GM18526 (cell line): ENCODE results near the gene PFKFB2.

Source experiments
- POLR2A ChIP-seq: IDR thresholded peaks from 3 replicates; pipeline ENCODE4 v1.6.1; 2011; ENCODE audit not compliant: insufficient read length; ENCODE audit errors: extremely low read depth

PFKFB2 gene

GRCh38 chr1:207081806-207082205 is 28.7 kb downstream of the PFKFB2 start:
- no peak for TF ChIP-seq POLR2A

- TF ChIP-seq POLR2A, result no peak
Measured at GRCh38 chr1:207084232-207084631, 31.2 kb downstream of the PFKFB2 start.

GRCh38 chr1:207084701-207085180 is 31.7 kb downstream of the PFKFB2 start:
- TF ChIP-seq POLR2A, result no peak

- no peak for TF ChIP-seq POLR2A
Measured at GRCh38 chr1:207085887-207086286, 32.8 kb downstream of the PFKFB2 start.

GRCh38 chr1:207088161-207088560 is 35.1 kb downstream of the PFKFB2 start:
- TF ChIP-seq POLR2A, result no peak

GRCh38 chr1:207088701-207089626 is 35.9 kb downstream of the PFKFB2 start, which contains the start of gene C4BPB:
C4BPB (plus strand) TSS chr1:207088860; CDS start chr1:207089532, 672 bp downstream.
- no peak for TF ChIP-seq POLR2A

- TF ChIP-seq POLR2A, result no peak
Measured at GRCh38 chr1:207089627-207090355, 36.7 kb downstream of the PFKFB2 start.

- no peak for TF ChIP-seq POLR2A
Measured at GRCh38 chr1:207091200-207091908, 38.3 kb downstream of the PFKFB2 start.

- TF ChIP-seq POLR2A, result no peak
Measured at GRCh38 chr1:207093944-207094343, 40.9 kb downstream of the PFKFB2 start.

GRCh38 chr1:207097871-207098324 is 44.8 kb downstream of the PFKFB2 start:
- no peak for TF ChIP-seq POLR2A

GRCh38 chr1:207101720-207102119 is 48.6 kb downstream of the PFKFB2 start:
- TF ChIP-seq POLR2A, result no peak

- no peak for TF ChIP-seq POLR2A
Measured at GRCh38 chr1:207102146-207102545, 49.1 kb downstream of the PFKFB2 start.

GRCh38 chr1:207102659-207103058 is 49.6 kb downstream of the PFKFB2 start:
- no peak for TF ChIP-seq POLR2A

- no peak for TF ChIP-seq POLR2A
Measured at GRCh38 chr1:207103892-207104373, 50.9 kb downstream of the PFKFB2 start, which contains the start of gene C4BPA. C4BPA (plus strand) TSS chr1:207104233; CDS start chr1:207113026, 8,793 bp downstream.

- TF ChIP-seq POLR2A, result no peak
Measured at GRCh38 chr1:207109004-207109403, 55.9 kb downstream of the PFKFB2 start.
